Ishikawa (cell line): Measurements from ENCODE around the gene C5.

Source experiments
- CREB1 ChIP-seq: IDR thresholded peaks from 2 replicates; pipeline ENCODE4 v1.6.1; 2012; ENCODE audit warnings: low read depth
- EGR1 ChIP-seq: IDR thresholded peaks from 2 replicates; pipeline ENCODE4 v1.6.1; 2012
- EP300 ChIP-seq: IDR thresholded peaks from 2 replicates; pipeline ENCODE4 v1.6.1; 2012; ENCODE audit warnings: borderline replicate concordance
- FOXM1 ChIP-seq: IDR thresholded peaks from 2 replicates; pipeline ENCODE4 v1.6.1; 2012; ENCODE audit warnings: low read depth, borderline replicate concordance
- MAX ChIP-seq: IDR thresholded peaks from 2 replicates; pipeline ENCODE4 v1.6.1; 2012
- RAD21 ChIP-seq: IDR thresholded peaks from 2 replicates; pipeline ENCODE4 v1.6.1; 2012; ENCODE audit warnings: low read depth
- TAF1 ChIP-seq: IDR thresholded peaks from 2 replicates; pipeline ENCODE4 v1.6.1; 2012; ENCODE audit warnings: low read depth, mild to moderate bottlenecking
- YY1 ChIP-seq: IDR thresholded peaks from 2 replicates; pipeline ENCODE4 v1.6.1; 2012; ENCODE audit warnings: low read depth

DNA sequence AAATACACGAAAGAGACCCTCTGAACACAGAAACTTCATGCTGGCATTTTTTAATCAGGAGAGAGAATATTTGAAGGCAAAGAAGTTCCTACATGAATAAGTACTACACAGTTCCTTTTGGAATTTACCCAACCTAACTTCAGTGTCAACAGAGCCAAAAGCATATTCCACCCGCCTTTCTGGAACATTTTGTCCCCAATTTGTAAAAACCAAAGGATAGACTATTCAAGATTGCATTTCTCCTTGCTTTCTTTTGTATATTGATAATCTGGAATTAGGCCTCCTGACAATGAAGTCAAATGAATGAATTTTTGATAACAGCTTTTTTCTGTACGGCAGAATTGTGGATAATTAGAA is 84.1 kb downstream of the C5 start:
- TF ChIP-seq YY1 (no peak), EP300 (no peak), FOXM1 (no peak), CREB1 (no peak), RAD21 (no peak), TAF1 (no peak), MAX (no peak), EGR1 (no peak)
